Measurements from ENCODE around the gene AURKA.
A peak's percentile ranks its signal among the peaks of the same experiment; 100 is the strongest.

GRCh38 chr20:56391596-56392131 is 351 bp downstream of the AURKA start:
- TF ChIP-seq CTCF (conservative IDR thresholded peaks at IDR 0.05) (no peak), ZFX (IDR thresholded peaks at IDR 0.05) (0 out of 2 replicates have a peak, but pooled peaks have one; percentile 6)
